DND-41 (cell line): ENCODE data around the gene IL37.

Experiments used
- ATAC-seq: fragments of 200-7000 bp; cut with Tn5 transposase; 3 replicates; pipeline ENCODE4 v1.9.1; 2021; ENCODE audit warnings: low read depth; ENCODE audit not compliant: insufficient read depth
- DNase-seq: peaks from one replicate; pipeline ENCODE4 v3.0.0-alpha.2; 2020
- H2AFZ ChIP-seq: 2 replicates; pipeline ENCODE4 v1.6.0; 2012; ENCODE audit warnings: low read depth, low read length
- H3K27ac ChIP-seq: 2 replicates; pipeline ENCODE4 v1.5.1; 2012; ENCODE audit warnings: low read length, inconsistent platforms
- H3K27me3 ChIP-seq: fragments of 200-600 bp; sonication (generic); 2 replicates; pipeline ENCODE4 v1.6.0; 2012; ENCODE audit warnings: low read length, mild to moderate bottlenecking, inconsistent platforms; ENCODE audit not compliant: insufficient read depth, poor library complexity
- H3K36me3 ChIP-seq: 2 replicates; pipeline ENCODE4 v1.5.1; 2012; ENCODE audit warnings: low read length, inconsistent platforms; ENCODE audit not compliant: insufficient read depth
- H3K4me1 ChIP-seq: 2 replicates; pipeline ENCODE4 v1.5.1; 2012; ENCODE audit warnings: mild to moderate bottlenecking, low read length; ENCODE audit not compliant: insufficient read depth
- H3K4me2 ChIP-seq: 2 replicates; pipeline ENCODE4 v1.6.0; 2012; ENCODE audit warnings: mild to moderate bottlenecking, moderate library complexity, low read length, inconsistent platforms; ENCODE audit not compliant: insufficient read depth
- H3K4me3 ChIP-seq, 2 experiments: fragments of 200-600 bp in 1 of 2; shearing (Covaris generic) in 1 of 2; 2 replicates each; pipeline ENCODE4 v1.5.1; 2012 to 2016; ENCODE audit warnings: inconsistent platforms in 2 of 2, low read length in 2 of 2, mild to moderate bottlenecking in 2 of 2, low read depth in 1 of 2, moderate library complexity in 1 of 2
- H3K79me2 ChIP-seq: 2 replicates; pipeline ENCODE4 v1.6.0; 2012; ENCODE audit warnings: low read length, inconsistent platforms; ENCODE audit not compliant: insufficient read depth
- H3K9ac ChIP-seq: 2 replicates; pipeline ENCODE4 v1.6.0; 2012; ENCODE audit warnings: low read depth, mild to moderate bottlenecking, inconsistent platforms, low read length, moderate library complexity
- H3K9me3 ChIP-seq: 2 replicates; pipeline ENCODE4 v1.5.1; 2012; ENCODE audit warnings: low read length, moderate library complexity, mild to moderate bottlenecking, inconsistent platforms; ENCODE audit not compliant: insufficient read depth, severe bottlenecking
- H4K20me1 ChIP-seq: 2 replicates; pipeline ENCODE4 v1.6.0; 2012; ENCODE audit warnings: low read length; ENCODE audit not compliant: insufficient read depth
- CTCF ChIP-seq: IDR thresholded peaks from 2 replicates; pipeline ENCODE4 v1.5.1; 2012; ENCODE audit warnings: borderline replicate concordance, low read length, moderate library complexity, mild to moderate bottlenecking; ENCODE audit not compliant: poor library complexity, severe bottlenecking; ENCODE audit errors: extremely low read depth
- EZH2 ChIP-seq: IDR thresholded peaks from 3 replicates; pipeline ENCODE4 v1.6.1; 2012; ENCODE audit warnings: borderline replicate concordance, low read depth, mild to moderate bottlenecking, moderate library complexity, low read length, inconsistent platforms; ENCODE audit not compliant: severe bottlenecking

Gene IL37

GRCh38 chr2:112902816-112903215 lies 8.1 kb upstream of the IL37 start:
- Histone ChIP-seq H3K4me1 (no peaks in the 10 kb centered on the region), H3K36me3 (no peaks in the 10 kb centered on the region), H3K9me3 (no peaks in the 10 kb centered on the region), H4K20me1 (no peaks in the 10 kb centered on the region), H3K4me2 (no peak overlapping the region), H3K27me3 (peaks cover 8% of the 10 kb centered on the region), H3K4me3 (no peak overlapping the region), H3K79me2 (no peaks in the 10 kb centered on the region), H2AFZ (no peak overlapping the region), H3K9ac (no peak overlapping the region), H3K27ac (no peak overlapping the region)
- no peak for TF ChIP-seq CTCF
- TF ChIP-seq EZH2 = no peak
- DNase-seq (no peak), ATAC-seq (no peak)

- H3K27ac ChIP-seq = no peak overlapping the region
- H3K9me3 ChIP-seq = no peaks in the 10 kb centered on the region
- no peak overlapping the region for H3K9ac ChIP-seq
- H3K4me3 ChIP-seq = no peak overlapping the region
- H2AFZ ChIP-seq = no peak overlapping the region
- H3K36me3 ChIP-seq = no peaks in the 10 kb centered on the region
- TF ChIP-seq EZH2 (no peak), CTCF (no peak)
- ATAC-seq (no peak), DNase-seq (no peak)
- no peaks in the 10 kb centered on the region for H3K4me1 ChIP-seq
- H3K79me2 ChIP-seq = no peaks in the 10 kb centered on the region
- peaks cover 8% of the 10 kb centered on the region for H3K27me3 ChIP-seq
- no peaks in the 10 kb centered on the region for H4K20me1 ChIP-seq
- H3K4me2 ChIP-seq = no peak overlapping the region
These were observed 6.1 kb upstream of the IL37 start for GRCh38 chr2:112904883-112905282.

GRCh38 chr2:112906276-112906675 lies 4.7 kb upstream of the IL37 start:
- Histone ChIP-seq H2AFZ (no peak overlapping the region), H3K4me2 (no peak overlapping the region), H3K27me3 (peaks cover 8% of the 10 kb centered on the region), H3K9ac (no peak overlapping the region), H3K9me3 (no peaks in the 10 kb centered on the region), H3K4me3 (no peak overlapping the region), H3K27ac (no peak overlapping the region), H4K20me1 (no peaks in the 10 kb centered on the region), H3K36me3 (no peaks in the 10 kb centered on the region), H3K4me1 (no peaks in the 10 kb centered on the region), H3K79me2 (no peaks in the 10 kb centered on the region)
- no peak for ATAC-seq
- no peak for DNase-seq
- TF ChIP-seq EZH2 (no peak), CTCF (no peak)
